HG02798 (cell line): ENCODE measurements around the gene TRERF1.

Experiments used
- ATAC-seq: cut with Tn5 transposase; IDR thresholded peaks from one replicate; pipeline ENCODE4 v1.9.1; 2021; ENCODE audit warnings: mild to moderate bottlenecking; ENCODE audit not compliant: unreplicated experiment, poor library complexity

The TRERF1 gene

DNA sequence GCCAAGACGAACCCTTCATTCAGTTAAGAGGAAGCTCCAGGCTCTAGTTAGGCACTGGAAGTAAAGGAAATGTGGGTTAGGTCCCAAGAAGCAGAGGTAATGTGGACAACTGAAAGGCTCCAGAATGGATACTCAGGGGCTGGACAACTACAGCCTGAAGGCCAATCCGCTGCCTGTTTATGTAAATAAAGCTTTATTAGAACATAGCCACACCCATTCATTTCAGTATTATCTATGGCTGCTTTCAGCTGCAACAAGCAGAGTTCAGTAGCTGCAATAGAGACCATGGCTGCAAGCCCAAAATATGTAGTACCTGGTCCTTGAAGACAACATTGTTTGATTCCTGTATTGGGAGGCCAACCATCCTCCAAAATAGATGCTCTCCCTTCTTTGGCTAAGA lies 133.2 kb downstream of the TRERF1 start:
- no peak for ATAC-seq

DNA sequence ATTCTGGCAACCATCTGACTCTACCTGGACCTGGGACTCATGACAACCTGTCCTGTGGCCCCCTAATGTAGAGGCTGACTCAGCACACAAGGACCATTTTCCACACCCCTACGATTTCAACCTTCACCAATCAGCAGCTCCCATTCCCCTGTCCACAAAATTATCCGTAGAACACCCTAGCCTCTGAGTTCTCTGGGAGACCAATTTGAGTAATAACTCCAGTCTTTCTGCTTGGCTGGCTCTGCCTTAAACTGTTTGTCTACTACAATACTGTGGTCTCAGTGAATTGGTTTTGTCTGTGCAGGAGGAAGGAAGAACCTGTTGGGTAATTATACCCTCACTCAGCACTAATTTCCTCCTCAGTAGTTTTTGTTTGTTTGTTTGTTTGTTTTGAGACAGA lies 134.7 kb downstream of the TRERF1 start:
- ATAC-seq = no peak

DNA sequence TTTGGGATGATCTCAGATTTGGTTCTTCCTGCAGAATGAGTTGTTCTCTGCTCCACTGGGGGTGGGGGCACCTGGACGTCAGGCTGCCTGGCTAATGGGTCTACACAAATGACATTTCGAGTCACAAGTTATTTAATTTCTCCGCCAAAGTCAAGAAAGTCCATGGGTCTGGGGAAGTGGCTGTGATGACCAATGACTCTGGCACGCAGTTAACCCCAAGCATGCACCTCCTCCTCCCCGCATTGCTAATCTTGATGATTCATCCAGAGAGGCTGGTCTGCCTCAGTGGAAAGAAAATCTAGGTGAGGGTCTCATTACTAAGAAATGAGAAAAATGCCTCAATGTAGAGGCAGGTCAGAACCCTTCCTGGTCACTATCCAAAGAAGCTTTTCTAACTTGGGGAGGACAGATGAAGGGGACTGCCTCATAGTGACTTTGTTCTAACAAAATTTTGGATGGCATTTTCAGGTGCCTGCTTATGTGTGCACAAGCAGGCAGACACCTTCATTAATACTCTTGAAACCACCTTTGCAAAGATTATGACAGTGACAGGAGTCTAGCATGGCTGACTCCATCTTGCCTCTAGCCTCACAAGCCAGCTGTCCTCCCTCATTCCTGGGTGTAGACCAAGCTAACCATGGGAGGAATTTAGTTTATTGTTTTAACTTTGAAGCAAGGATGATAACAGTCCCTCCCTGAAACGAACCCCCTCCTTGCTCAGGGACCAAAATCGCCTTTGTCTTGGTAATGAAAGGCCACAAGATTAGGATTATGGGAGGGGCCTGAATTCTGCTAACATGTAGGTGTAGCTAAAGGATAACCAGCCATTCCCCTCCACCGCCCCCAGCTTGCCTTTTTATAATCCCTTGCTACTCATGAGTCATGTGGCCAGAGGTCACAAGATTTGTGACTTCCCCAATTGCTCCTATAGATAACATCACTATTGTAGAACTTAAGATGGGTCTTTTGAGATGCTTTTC lies 135.4 kb downstream of the TRERF1 start:
- ATAC-seq = no peak

DNA sequence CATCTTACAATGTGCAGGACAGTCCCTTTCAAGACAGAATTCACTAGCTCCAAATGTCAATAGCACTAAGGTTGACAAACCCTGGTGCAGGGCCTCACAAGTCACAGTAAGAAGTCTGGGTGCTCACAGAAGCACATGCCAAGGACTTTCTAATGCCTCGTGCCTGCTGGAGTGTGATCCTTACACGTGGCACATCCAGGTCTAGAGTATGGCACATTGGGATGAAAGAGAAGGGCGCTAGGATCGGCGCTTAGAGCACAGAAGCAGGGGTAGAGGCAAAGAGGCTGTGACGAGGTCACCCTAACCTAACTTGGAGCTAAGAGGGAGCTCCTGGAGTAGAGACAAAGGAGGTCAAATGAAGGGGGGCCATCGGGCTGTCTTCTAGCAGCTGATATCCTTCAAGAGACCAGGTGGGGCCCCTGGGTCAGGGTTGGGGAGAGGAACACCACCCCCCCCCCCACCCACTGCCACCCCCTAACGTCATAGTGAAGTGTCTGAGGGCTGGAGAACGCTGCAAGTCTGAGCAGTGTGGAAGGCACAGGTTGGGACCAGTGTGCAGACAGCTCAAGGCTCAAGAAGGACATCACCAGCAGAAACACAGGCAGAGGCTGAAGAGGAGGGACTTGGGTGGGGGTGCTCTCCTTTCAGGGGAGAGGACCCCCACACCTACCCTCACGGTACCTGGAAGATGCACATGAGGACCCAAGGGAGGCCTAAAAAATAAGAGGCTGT lies 136.3 kb downstream of the TRERF1 start:
- ATAC-seq = no peak

DNA sequence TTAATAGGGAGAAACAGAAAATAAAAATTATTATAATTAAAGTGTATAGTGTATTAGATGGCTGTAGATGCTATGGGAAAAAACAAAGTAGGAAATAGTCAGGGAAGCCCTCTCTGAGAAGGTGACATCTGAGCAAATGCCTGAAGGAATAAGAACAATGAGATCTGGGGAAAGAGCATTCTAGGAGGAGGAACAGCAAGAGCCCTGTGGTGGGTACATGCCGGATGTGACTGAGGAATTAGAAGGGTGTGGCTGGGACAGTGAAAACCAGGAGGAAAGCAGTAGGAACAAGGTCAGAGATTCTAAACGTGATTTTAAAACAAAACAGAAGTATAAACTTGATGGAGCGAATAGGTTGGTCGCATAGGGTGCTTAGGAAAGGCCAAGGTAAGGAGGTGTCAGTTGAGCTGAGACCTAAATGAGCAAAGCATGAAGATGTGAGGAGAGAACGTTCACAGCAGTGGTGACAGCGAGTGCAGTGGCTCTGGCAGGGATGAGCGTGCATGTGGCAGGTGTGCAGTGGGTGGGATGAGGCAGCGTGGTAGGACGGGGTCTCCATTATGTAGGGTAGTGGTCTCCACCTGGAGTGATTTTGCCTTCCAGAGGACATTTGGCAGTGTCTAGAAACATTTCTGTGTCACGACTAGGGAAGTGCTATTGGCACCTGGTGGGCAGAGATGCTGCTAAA lies 137.0 kb downstream of the TRERF1 start:
- no peak for ATAC-seq

DNA sequence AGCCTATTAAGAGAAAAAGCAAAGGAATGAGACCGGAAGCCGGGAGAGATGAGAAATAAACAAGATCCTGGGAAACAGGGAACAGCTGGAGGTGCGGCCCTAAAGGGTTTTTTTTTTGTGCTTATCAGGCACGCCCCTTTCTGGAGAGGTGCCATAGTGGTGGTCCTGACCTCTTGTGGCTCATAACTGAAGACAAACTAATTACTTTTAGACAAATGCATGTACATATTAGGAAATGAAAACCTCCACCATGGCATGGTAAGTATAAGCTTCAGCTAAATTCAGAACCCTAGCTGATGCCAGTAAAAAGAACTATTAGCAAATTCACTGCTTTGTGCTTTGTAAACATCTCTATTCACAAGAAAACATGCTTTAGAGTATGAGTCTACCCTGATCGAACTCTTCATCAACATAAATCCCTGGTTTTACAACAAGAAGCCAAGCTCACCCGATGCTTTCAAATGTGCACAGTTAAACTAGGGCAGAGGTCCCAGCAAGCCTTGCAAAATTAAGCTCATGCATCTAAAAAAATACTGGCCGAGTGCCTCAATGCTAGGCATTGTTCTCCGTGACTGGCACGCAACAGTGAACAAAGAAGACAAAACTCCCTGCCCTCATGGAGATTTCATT lies 137.7 kb downstream of the TRERF1 start:
- no peak for ATAC-seq

DNA sequence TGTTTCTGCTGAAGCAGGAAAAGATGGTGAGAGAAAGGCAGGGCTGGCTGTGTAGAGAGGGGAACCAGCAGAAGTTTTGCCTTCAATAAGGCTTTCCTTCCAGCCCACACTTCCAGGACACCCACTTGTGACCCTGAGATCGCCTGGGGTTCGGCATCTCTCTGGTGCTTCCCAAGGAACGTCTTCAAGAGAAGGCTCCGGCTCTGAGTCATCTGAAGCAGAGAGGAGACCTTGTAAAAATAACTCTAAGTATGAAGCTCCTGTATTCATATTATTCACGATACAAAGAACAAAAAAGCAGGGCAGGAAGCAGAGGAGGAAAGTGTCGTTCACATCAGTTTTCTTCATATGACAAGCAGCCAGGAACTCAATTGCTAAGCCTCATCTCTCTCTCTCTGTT lies 138.7 kb downstream of the TRERF1 start:
- ATAC-seq = no peak

DNA sequence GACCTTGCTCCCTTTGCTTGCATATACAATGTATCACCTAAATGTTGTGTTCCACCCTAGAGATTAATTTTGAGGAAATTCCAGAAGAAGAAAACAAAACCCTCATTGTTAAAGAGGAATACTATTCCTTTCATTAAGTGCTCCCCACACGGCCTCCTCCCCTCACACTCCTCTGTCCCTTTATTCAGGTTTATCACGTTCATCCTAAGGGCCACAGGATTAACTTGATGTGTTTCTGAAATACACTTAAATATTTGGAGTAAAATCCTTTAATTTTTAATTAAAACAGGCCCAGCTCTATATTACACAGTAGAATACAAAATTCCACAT lies 144.6 kb downstream of the TRERF1 start:
- no peak for ATAC-seq

DNA sequence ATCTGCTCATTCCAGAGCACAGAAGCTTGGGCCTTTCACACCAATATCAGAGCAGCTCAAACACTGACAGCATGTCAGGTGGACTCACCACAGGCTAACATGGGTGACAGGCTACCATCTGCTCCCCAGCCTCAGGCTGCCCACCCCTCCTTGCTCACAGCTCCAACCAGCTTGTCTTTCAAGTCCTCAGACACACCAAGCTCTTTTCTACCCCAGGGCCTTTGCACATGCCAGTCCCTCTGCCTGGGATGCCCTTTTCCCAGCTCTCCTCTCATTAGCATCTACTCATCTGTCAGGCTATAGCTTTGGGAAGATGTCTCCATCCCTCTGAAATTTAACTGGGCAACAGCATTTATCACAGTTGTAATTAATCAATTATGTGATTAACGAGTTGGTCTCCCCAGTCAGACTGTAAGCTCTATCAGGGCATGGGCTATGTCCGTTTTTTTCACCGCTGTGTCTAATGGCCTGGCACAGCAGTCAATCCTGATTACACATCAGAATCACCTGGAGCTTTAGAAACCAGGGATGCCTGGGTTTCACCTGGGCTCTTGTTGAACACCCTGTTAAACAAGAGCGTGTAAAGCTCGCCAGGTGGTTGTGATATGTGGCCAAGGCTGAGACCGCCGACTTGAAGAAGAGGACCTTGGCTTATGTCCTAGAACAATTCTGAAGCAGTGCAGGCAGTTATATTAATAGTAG lies 145.1 kb downstream of the TRERF1 start:
- no peak for ATAC-seq

DNA sequence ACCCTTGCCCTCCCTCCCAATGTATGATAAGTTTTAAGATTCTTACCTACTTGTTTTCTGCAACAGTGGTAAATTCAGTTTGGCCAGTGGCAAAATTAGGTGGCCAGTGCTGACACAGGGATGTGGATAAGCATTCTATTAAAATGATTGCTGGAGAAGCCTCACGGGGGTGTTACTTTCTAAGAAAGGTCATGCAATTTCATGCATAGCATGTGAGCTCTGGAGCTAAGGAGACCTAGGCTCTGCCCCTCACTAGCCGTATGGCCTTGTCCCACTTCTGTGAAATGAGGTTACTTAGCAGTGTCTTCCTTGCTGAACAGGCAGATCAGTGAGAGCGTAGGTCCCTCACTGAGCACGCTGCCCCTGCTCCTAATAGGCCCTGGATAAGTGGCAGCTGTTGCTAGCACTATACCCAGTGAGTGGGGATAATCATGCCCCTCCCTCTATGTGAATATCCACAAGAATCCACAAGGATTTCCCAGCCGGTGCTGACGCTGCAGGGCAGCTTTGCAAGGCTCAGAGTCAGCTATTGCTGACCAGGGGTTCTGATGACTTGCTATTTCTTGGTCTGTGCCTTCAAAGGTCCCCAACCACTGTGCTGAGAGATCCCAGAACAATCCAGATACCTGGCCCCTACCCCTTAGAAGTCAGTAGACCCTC lies 147.5 kb downstream of the TRERF1 start:
- ATAC-seq = no peak

DNA sequence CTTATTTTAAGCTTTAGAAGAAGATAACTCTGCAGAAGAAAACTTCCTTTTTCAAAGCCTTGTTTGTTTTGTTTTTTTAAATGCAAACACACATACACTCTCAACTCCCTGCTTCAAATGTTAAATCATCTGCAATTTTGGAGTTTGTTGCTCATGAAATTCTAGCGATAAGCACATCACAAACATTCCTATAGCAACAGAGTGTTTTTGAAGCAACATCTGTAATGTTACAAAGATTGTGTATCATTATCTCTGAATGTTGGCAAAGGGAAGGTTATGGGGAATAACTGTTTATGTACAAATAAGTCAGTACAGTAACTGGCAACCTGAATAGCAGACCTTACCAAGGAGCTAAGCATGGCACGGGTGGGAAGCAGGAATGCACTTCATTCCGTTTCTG lies 149.3 kb downstream of the TRERF1 start:
- no peak for ATAC-seq

DNA sequence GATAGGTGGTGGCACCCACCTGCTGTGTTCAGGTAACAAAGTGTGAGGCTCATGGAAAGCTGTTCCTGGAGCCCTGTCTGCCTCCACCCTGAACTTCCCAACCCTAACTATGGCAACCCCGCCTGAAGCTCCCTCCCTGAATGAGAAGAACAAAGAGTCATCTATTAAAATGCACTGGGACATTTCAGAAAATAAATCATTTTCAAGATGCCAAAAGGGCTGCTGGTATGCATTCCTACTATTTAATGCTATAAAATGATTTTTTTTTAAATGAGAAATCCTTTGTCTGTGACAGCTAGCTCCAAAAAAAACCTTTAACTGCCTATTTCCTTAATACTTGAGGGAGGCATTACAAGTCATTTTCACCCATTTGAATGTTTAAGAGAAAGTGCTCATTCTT lies 149.7 kb downstream of the TRERF1 start:
- no peak for ATAC-seq

DNA sequence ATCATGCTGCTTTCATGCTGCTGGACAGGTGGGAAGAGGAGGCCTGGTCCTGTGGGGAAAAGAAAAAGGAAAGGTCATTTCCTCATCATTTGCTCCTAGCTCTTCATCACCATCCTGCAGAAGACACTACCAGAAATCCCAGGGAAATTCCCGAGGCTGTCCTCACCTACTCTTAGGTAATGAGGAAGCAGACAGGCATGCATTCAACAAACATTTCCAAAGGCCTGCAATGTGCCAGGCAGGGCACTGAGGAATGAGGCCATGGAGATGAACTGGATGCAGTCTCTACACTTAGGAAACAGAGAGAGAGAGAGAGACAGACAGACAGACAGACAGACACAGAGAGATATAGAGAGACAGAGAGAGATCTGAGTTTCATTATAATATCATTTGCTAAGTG lies 151.0 kb downstream of the TRERF1 start:
- ATAC-seq = no peak

DNA sequence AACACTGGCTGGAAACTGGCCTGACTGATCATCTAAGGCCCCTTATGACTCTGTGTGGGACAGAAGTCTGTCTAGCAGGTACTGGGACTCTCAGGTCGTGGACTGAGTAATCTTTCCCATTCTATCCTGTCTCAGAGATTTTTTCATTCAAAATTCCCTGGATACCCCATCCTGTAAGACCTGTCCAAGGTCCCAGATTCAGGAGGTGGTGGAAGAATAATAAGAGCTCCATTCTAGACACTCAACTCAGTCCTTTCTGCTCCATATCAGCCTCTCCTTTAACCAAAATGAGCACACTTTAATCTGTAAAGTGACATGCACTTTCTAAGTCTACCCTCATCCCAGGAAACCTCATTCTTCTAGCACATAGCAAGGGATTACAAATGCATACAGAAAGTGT lies 151.5 kb downstream of the TRERF1 start:
- ATAC-seq = no peak

DNA sequence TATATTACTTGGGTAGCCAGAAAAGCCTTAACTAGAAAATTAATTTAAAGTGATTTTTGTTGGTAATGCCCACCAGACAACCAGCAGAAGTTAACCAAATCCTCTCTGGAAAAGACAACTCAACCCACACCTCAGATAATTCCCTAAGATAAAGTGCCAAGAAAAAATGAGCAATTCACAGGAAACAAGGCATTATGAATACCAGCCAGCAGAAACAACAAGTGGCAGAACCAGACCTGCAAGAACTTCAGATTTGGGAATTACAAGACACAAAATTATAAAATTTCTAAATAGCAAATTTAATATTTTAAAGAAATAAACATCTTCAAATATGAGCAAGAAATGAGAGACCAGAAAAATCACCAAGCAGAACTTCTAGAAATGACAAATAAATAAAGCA lies 154.1 kb downstream of the TRERF1 start:
- ATAC-seq = no peak

DNA sequence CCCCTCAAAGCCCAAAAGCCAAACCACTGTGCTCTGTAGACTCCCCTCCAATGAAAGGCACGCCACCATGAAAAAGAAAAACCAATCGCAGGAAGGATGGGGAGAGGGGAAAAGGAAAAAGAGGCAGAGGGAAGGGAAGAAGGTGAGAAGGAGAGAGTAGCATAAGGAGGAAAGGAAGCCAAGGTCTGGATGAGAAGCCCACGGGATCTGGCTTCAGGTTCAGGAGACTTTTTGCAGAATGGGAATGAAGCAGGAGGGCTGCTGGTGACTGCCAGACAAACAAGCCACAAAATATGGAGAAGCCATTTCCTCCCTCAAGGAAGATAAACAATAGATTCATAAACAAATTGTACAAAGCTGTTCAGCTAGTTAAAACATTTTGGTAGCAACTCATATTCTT lies 155.1 kb downstream of the TRERF1 start:
- ATAC-seq = no peak

DNA sequence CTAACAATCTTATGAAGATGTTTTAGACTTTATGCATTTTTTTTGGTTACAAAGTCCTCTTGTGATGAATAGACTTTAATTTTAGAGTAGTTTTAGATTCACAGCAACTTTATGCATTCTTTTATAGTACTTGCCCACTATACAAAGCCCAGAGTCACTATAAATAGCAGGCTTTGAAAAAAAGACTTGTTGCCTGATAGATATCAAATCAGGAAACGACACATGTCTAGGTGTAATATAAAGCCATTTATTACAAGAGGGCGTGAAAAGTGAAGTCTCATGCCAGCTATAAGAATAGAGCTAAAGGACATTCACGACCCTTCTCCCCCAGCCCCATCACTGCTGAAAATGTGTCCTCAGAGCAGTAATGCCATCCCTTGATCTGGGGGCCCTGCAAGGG lies 156.0 kb downstream of the TRERF1 start:
- ATAC-seq = no peak

DNA sequence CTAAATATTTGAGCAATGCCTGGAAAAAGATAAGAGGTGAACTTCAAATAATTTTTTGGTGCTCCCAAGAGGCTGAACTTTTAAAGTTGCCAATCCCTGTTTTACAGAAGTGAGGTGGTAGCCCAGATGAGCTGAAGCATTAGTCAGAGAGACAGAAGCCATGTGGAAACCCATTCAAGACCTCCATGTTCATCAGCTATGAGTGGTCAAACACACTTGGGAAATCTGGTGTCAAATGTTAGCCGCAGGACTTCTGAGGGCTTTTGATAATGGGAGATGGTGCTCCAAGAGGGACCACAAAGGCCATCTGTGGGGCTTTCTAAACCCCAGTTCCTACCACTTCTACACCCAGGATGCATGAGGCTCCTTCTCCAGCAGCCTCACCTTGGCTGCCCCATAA lies 156.5 kb downstream of the TRERF1 start:
- ATAC-seq = no peak

DNA sequence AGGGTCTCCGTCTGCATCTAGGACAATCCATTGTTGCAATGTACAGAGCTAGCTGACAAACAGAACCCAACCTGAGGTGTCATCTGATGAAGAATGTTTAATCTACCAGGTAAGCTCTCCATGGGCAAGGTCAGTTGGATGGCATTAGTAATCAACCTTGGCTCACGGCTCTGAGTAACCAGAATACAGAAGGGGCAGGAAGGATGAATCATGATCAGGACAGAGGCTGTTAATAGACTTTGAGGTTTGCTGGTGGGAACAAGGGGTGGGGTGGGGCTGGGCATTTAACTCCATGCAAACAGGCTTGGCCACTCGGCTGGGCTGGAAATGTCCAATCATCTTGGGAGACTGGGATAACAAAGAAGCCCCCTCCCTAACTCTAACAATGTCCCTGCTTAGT lies 157.0 kb downstream of the TRERF1 start:
- no peak for ATAC-seq
